ENCODE results near the gene TELO2.

TELO2 gene

DNA sequence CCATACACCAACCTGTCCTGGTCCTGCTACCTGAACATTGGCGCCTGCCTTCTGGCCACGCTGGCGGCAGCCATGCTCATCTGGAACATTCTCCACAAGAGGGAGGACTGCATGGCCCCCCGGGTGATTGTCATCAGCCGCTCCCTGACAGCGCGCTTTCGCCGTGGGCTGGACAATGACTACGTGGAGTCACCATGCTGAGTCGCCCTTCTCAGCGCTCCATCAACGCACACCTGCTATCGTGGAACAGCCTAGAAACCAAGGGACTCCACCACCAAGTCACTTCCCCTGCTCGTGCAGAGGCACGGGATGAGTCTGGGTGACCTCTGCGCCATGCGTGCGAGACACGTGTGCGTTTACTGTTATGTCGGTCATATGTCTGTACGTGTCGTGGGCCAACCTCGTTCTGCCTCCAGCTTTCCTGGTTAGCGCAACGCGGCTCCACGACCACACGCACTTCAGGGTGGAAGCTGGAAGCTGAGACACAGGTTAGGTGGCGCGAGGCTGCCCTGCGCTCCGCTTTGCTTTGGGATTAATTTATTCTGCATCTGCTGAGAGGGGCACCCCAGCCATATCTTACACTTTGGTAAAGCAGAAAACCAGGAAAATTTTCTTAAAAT is 61.8 kb downstream of the TELO2 start:
- DNase-seq (ENCODE audit: low read depth): no peak

DNA sequence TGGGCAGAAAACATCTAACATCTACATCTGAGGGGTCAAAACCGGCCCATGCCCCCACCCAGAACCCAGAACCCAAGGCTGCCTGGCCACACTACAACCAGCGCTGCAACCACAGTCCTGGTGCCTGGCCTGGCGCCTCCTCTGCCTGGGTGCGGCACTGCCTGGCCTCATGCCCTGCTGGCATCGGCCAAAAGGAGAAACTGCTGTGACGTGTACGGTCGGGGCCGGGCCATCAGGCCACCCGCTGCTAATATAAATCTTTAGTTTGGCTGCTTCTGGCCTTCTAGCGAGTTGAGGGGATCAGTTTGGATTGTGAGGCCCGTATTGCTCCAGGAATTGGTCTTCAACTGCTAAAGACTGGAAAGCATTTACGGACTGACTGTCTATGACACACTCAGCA is 63.1 kb downstream of the TELO2 start:
- DNase-seq (ENCODE audit: low read depth): no peak

DNA sequence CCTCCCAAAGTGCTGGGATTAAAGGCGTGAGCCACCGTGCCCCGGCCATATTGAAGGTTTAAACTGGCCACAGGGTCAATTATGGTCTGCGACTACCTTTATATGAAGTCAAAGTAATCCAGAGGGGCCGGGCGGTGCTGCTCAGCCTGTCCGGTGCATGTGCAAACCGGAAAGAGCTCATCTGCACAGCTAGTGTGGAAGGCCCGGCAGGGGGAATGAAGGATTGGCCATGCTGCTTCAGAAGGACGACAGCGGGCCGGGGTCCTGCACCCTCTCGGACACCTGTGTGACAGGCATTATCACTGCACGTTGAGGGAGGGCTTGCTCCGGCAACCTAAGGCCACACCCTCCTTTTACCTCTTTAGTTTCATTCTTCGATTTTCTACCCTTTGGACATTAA is 63.9 kb downstream of the TELO2 start:
- no peak for DNase-seq (ENCODE audit: low read depth)

DNA sequence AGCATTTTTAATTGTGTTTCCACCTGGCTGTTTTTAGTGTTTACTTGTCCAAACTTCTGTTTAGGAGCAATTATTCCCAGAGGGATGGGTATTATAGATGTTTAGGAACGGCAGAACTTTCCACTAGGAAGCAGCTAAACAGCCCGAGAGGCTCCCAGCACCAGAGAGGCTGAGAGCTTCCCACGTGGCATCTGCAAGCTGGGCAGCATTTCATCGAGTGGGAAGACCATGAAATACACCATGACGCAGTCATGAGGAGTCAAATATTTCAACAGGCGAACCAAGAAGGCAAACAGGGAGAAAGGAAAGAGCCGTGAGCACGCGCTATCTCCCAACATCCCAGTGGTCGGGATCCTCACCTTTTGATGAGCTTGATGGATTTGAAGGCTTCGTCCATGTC is 64.4 kb downstream of the TELO2 start:
- DNase-seq (ENCODE audit: low read depth): no peak

DNA sequence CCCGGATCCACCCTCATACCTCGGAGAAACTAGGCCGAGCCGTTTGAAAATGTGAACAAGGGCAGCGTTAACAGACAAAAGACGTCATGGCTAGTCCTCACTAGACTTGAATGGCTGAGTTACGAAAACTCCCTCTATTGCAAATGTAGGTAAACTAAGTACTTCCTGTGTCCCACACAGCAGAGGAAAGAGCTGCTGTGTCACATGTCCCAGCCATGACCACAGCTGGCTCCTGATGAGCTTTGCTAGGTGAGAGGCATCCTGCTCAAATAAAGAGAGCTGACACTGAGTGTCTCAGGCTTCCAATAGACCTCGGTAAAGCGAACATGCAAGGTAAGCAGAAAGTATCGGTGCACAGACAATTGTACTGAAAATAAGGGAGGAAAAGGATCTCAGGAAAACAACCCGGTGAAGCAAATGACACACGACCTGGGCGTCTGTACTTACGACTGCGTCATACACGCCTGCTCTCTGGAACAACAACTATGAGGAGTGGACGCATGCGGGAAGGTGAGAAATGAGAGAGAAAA is 66.4 kb downstream of the TELO2 start:
- DNase-seq (ENCODE audit: low read depth): no peak

Data from activated T-cell treated with anti-CD3 and anti-CD28 coated beads for 24 hours (primary cell).